Measurements from ENCODE around the gene TPCN1. TPM values are rescaled to one million over a fixed set of nuclear protein-coding genes. Genes with fewer than 3 reads are reported as not detected.

TPCN1 gene
- total and polyA plus RNA-seq, 2 experiments from 2014 or later: 13.4 to 24.2 TPM

DNA sequence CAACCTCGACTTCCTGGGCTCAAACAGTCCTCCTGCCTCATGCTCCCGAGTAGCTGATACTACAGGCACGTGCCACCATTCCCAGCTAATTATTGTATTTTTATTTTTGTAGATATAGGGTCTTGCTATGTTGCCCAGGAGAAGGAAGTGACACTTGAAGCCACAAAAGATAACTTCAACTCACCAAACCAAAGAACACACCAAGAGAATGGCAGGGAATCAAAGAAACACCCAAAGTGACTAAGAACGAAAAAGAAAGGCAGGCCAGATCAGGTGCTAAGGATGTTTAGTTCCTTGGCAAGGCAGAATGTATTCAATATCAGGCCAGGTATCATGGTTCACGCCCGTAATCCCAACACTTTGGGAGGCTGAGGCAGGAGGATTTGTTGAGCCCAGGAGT, 10.1 kb upstream of the TPCN1 start:
- Histone ChIP-seq H3K4me1 (ENCODE audit: low read depth) (no peaks in the 10 kb centered on the region), H3K36me3 (no peaks in the 10 kb centered on the region), H3K4me3 (no peak overlapping the region), H3K27ac (no peak overlapping the region), H3K27me3 (no peaks in the 10 kb centered on the region), H3K9me3 (ENCODE audit: low read depth) (no peaks in the 10 kb centered on the region)
- DNase-seq (ENCODE audit: low read depth in 1 of 2, low spot score in 1 of 2): no peak
- TF ChIP-seq CTCF (IDR thresholded peaks at IDR 0.05; ENCODE audit: low read depth, low read length): no peak

GRCh38 chr12:113214895-113215400, 6.3 kb upstream of the TPCN1 start:
- Histone ChIP-seq H3K4me1 (ENCODE audit: low read depth) (no peaks in the 10 kb centered on the region), H3K27me3 (no peaks in the 10 kb centered on the region), H3K27ac (no peak overlapping the region), H3K36me3 (no peaks in the 10 kb centered on the region), H3K9me3 (ENCODE audit: low read depth) (no peaks in the 10 kb centered on the region), H3K4me3 (no peak overlapping the region)
- no peak for TF ChIP-seq CTCF (IDR thresholded peaks at IDR 0.05; ENCODE audit: low read depth, low read length)
- peak in 1 of 2 donors; percentile 97 for DNase-seq (ENCODE audit: low read depth in 1 of 2, low spot score in 1 of 2)

DNA sequence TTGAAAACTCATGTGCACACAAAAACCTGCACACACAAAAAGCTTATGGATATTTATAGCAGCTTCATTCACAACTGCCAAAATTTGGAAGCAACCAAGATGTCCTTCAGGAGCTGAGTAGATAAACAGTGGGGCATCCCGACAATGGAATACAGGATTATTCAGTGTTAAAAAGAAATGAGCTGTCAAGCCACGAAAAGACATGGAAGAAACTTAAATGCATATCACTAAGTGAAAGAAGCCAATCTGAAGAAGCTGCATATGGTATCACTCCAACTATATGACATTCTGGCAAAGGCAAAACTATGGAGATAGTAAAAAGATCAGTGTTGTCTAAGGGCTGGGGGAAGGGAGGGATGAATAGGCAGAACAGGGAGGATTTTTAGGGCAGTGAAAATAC, 5.2 kb upstream of the TPCN1 start:
- TF ChIP-seq CTCF (IDR thresholded peaks at IDR 0.05; ENCODE audit: low read depth, low read length): no peak
- DNase-seq (ENCODE audit: low read depth in 1 of 2, low spot score in 1 of 2): no peak
- no peaks in the 10 kb centered on the region for H3K27me3 ChIP-seq
- H3K9me3 ChIP-seq (ENCODE audit: low read depth): no peaks in the 10 kb centered on the region
- H3K4me1 ChIP-seq (ENCODE audit: low read depth): no peaks in the 10 kb centered on the region
- H3K36me3 ChIP-seq: no peaks in the 10 kb centered on the region
- H3K4me3 ChIP-seq: no peak overlapping the region
- no peak overlapping the region for H3K27ac ChIP-seq

GRCh38 chr12:113220593-113221180, 577 bp upstream of the TPCN1 start:
- Histone ChIP-seq H3K9me3 (ENCODE audit: low read depth) (no peaks in the 10 kb centered on the region), H3K4me3 (peak overlapping the region; percentile 28), H3K4me1 (ENCODE audit: low read depth) (peaks cover 2% of the 10 kb centered on the region), H3K36me3 (no peaks in the 10 kb centered on the region), H3K27me3 (no peaks in the 10 kb centered on the region), H3K27ac (no peak overlapping the region)
- TF ChIP-seq CTCF (IDR thresholded peaks at IDR 0.05; ENCODE audit: low read depth, low read length): no peak
- DNase-seq (ENCODE audit: low read depth in 1 of 2, low spot score in 1 of 2): no peak

- Histone ChIP-seq H3K27me3 (no peaks in the 10 kb centered on the region), H3K4me3 (peak overlapping the region; percentile 50), H3K27ac (peak overlapping the region; percentile 63), H3K4me1 (ENCODE audit: low read depth) (peaks cover 2% of the 10 kb centered on the region), H3K9me3 (ENCODE audit: low read depth) (no peaks in the 10 kb centered on the region), H3K36me3 (no peaks in the 10 kb centered on the region)
- TF ChIP-seq CTCF (IDR thresholded peaks at IDR 0.05; ENCODE audit: low read depth, low read length): no peak
- DNase-seq (ENCODE audit: low read depth in 1 of 2, low spot score in 1 of 2): no peak
These were observed 899 bp downstream of the TPCN1 start for GRCh38 chr12:113221997-113222729.

All from cardiac muscle cell (in vitro differentiated cells and primary cell).